ENCODE results near the gene PSPH. TPM values are rescaled to one million over a fixed set of nuclear protein-coding genes. Genes with fewer than 3 reads are reported as not detected.

The PSPH gene
- total RNA-seq, 1 donor from 2014 or later = 13.6 TPM

- no peaks in the 10 kb centered on the region for H3K27me3 ChIP-seq (ENCODE audit: control insufficient read depth in 3 of 3, insufficient read depth in 3 of 3, low read length in 3 of 3)
- H3K36me3 ChIP-seq (ENCODE audit: control insufficient read depth in 3 of 3, insufficient read depth in 3 of 3, low read length in 3 of 3) = no peaks in the 10 kb centered on the region
- H3K27ac ChIP-seq (ENCODE audit: low read depth, low read length) = no peak overlapping the region
- H3K4me3 ChIP-seq (ENCODE audit: low read length in 3 of 3) = no peak overlapping the region
- H3K4me1 ChIP-seq (ENCODE audit: control insufficient read depth in 3 of 3, insufficient read depth in 3 of 3, low read length in 3 of 3) = peaks cover 17 to 25% (median 20%) of the 10 kb centered on the region in 3 donors
- no peaks in the 10 kb centered on the region for H3K9me3 ChIP-seq (ENCODE audit: control insufficient read depth in 3 of 3, low read length in 3 of 3)
- H3K9ac ChIP-seq (ENCODE audit: low read depth in 1 of 3, low read length in 3 of 3) = no peak overlapping the region
Observed at GRCh38 chr7:55962014-55962413, 89.2 kb downstream of the PSPH start.

Small RNA genes within 50 kb of the gene (small RNA-seq; reads per million reads assigned to genes)
- gene SNORA15 (not detected), gene SNORA22B (not detected)

Other genes starting within 250 kb of the PSPH start
- gene SEPTIN14, start 188.7 kb downstream of the PSPH start, total RNA-seq = not detected
- gene ZNF713, start 164.0 kb downstream of the PSPH start, total RNA-seq = 17.7 TPM
- gene MRPS17, start 99.6 kb downstream of the PSPH start, total RNA-seq = 22.4 TPM
- gene NIPSNAP2, start 86.9 kb downstream of the PSPH start, total RNA-seq = 56.4 TPM
- gene CCT6A, start 321 bp upstream of the PSPH start, total RNA-seq = 113 TPM
- 63.2 TPM for gene SUMF2, start 12.8 kb upstream of the PSPH start, total RNA-seq
- 48.0 TPM for gene PHKG1, start 41.5 kb upstream of the PSPH start, total RNA-seq
- gene CHCHD2, start 55.0 kb upstream of the PSPH start, total RNA-seq = 221 TPM
- 1.0 TPM for gene NUPR2, start 65.0 kb upstream of the PSPH start, total RNA-seq

Data from skeletal muscle tissue (tissue), 5 donors.